ENCODE results near the gene TMIGD1. TPM values are rescaled to one million over a fixed set of nuclear protein-coding genes. Genes with fewer than 3 reads are reported as not detected.

TMIGD1 gene
- total RNA-seq, 4 donors from 2014 or later, result not detected

DNA sequence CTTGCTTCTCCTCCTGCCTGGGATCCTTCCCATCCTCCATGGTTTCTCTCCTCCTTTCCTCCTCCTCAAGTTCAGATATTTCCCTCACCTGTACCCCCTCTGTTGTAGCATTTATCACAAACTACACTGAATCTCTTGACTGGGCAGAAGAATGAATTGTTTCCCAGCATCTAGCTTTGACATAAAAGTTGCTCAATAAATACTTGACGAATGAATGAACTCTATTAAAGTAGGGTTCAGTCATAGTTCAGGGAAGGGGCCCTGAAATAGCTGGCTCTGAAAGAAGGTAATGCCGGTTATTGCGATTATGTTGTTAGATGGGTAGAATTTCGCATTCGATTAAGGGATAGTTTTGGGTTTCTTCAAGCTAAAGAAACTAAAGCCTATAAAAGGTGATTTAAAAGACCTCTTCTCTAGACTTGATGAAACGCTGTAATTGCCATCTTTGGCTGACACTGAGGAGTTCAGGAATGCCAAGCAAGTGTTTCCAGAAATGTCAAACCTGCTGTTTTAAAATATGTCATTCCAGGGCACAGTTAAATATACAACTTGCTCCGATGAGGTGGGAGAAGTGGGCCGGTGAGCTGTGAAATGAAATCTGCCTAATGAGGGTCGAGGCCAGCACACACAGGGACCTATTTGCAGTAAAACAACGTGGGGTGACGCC is 43.9 kb upstream of the TMIGD1 start:
- TF ChIP-seq, protein P1, sequence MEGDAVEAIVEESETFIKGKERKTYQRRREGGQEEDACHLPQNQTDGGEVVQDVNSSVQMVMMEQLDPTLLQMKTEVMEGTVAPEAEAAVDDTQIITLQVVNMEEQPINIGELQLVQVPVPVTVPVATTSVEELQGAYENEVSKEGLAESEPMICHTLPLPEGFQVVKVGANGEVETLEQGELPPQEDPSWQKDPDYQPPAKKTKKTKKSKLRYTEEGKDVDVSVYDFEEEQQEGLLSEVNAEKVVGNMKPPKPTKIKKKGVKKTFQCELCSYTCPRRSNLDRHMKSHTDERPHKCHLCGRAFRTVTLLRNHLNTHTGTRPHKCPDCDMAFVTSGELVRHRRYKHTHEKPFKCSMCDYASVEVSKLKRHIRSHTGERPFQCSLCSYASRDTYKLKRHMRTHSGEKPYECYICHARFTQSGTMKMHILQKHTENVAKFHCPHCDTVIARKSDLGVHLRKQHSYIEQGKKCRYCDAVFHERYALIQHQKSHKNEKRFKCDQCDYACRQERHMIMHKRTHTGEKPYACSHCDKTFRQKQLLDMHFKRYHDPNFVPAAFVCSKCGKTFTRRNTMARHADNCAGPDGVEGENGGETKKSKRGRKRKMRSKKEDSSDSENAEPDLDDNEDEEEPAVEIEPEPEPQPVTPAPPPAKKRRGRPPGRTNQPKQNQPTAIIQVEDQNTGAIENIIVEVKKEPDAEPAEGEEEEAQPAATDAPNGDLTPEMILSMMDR (IDR thresholded peaks at IDR 0.05), result no peak
- no peak for TF ChIP-seq POLR2A (IDR thresholded peaks at IDR 0.05)
- Histone ChIP-seq H3K27me3 (no peaks in the 10 kb centered on the region), H3K9me3 (no peaks in the 10 kb centered on the region), H3K4me1 (peaks cover 9 to 62% (median 25%) of the 10 kb centered on the region in 3 donors), H3K36me3 (no peaks in the 10 kb centered on the region), H3K4me3 (peak overlapping the region in 3 of 4 donors; percentile 63 to 88 (median 79)), H3K27ac (peak overlapping the region; percentile 86 to 95 (median 88))
- intact Hi-C loops (cut with DNase I), result no loop called here
- DNase-seq, result no peak
- WGBS, 2 donors, result 64 to 75% methylated on average over 11 of the region's 11 CpGs

DNA sequence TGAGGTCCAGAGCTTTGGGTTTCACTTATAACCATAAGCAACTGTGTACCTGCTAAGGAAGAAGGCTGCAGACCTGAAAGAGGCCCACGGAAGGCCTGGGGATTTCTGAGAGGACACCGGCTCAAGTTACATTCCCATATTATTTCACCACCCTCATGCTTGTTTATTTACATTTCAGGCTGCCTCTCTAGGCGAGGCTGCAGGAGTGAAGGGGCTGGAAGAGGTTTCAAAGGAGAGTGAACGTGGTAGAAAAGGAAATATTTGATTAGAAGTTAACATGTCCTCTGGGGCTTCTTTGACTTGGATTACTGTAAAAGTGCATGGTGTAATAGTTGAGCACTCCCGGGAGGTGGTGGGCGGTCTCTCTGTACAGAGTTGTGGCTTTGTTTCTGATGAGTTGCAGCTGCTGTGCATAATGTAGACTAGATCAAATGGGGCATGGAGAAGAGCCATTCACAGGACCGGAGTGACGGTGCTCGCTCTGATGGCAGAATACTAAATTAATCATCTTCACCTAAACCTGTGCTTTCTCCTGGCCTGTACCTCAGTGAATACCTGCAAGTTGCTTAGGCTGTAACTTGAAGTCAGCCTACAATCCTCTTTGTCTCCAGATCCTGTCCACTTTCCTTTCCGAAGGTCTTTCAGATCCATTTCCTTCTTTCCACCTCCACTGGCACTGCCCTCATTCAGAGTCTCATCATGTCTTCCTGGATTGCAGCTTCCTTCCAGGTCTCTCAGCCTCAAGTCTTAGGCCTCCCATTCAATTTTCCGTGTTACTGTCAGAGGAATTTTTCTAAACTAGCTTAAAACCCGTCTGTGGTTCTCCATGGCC is 43.0 kb upstream of the TMIGD1 start:
- intact Hi-C loops (cut with DNase I), result no loop called here
- H3K4me1 ChIP-seq, result peaks cover 4 to 59% (median 25%) of the 10 kb centered on the region in 3 donors
- peak overlapping the region in 1 of 4 donors; percentile 0 for H3K27ac ChIP-seq
- 65 to 73% methylated on average over 12 of the region's 12 CpGs for WGBS, 2 donors
- H3K27me3 ChIP-seq, result no peaks in the 10 kb centered on the region
- H3K4me3 ChIP-seq, result no peak overlapping the region
- no peak for TF ChIP-seq POLR2A (IDR thresholded peaks at IDR 0.05)
- TF ChIP-seq, protein P1 (IDR thresholded peaks at IDR 0.05), result no peak
- H3K36me3 ChIP-seq, result no peaks in the 10 kb centered on the region
- DNase-seq, result no peak
- H3K9me3 ChIP-seq, result no peaks in the 10 kb centered on the region

DNA sequence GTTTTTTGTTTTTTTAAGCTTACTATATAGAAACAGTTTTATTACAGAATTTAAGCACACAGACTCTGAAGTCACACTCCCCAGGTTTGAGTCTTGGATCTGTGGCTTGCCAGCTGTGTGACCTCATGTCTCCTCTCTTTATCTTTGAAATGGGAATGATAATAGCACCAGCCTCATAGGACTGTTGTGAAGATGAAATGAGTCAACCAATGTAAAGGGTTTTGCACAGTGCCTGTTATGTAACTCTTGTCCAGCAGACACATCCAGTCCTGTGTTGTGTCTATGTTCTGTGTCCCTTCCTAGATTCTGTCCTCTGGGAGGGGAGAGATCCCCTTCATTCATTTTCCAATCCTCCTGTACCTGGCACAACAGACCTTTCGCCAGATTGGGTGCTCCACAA is 41.8 kb upstream of the TMIGD1 start:
- Histone ChIP-seq H3K9me3 (no peaks in the 10 kb centered on the region), H3K4me1 (peaks cover 4 to 48% (median 14%) of the 10 kb centered on the region in 3 donors), H3K4me3 (no peak overlapping the region), H3K27me3 (no peaks in the 10 kb centered on the region), H3K27ac (no peak overlapping the region), H3K36me3 (no peaks in the 10 kb centered on the region)
- intact Hi-C loops (cut with DNase I), result no loop called here
- 91% methylated on average over 1 of the region's 1 CpG for WGBS, 2 donors
- TF ChIP-seq, protein P1 (IDR thresholded peaks at IDR 0.05), result no peak
- TF ChIP-seq POLR2A (IDR thresholded peaks at IDR 0.05), result no peak
- DNase-seq, result no peak

DNA sequence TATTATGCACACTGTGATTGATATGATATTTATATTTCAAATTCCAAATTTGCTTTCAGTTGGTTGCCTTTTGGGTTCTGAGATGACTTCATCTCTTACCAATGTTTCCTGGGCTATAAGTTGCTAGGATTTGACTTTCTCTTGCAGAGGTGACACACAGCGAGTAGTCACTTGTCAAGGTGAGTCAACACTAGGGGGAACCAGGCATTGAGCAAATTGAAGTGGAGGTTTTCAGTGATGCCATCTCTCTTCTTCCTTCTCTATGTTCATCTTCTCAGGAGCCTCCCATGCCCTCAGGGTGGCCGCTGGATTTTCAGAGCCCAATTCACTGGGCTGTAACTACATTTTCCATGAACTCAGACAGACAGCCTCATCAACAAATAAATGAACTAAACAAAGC is 38.9 kb upstream of the TMIGD1 start:
- WGBS, 2 donors, result 19 to 63% methylated on average over 2 of the region's 2 CpGs
- no peaks in the 10 kb centered on the region for H3K9me3 ChIP-seq
- TF ChIP-seq, protein P1 (IDR thresholded peaks at IDR 0.05), result no peak
- TF ChIP-seq POLR2A (IDR thresholded peaks at IDR 0.05), result no peak
- H3K4me3 ChIP-seq, result no peak overlapping the region
- H3K27ac ChIP-seq, result no peak overlapping the region
- intact Hi-C loops (cut with DNase I), result no loop called here
- DNase-seq, result no peak
- peaks cover 0 to 35% (median 5%) of the 10 kb centered on the region in 3 donors for H3K4me1 ChIP-seq
- H3K36me3 ChIP-seq, result no peaks in the 10 kb centered on the region
- H3K27me3 ChIP-seq, result no peaks in the 10 kb centered on the region

DNA sequence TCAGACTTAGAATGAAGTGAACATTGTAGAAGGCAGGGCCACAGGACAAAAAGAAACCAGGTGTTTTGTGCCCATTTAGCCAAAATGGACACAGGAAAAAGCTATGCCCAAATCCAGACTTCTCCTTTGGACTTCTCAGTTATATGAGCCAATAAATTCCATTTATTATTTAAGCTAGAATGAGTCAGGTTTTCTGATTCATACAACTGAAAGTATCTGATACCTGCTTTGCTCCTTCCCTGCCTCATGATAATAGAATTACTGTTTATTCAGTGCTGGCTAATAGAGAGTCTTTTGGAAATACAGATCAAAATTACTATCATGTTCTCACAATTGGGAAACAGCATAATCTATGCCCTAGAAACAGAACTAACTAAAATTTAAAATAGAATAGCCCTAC is 36.1 kb upstream of the TMIGD1 start:
- Histone ChIP-seq H3K9me3 (no peaks in the 10 kb centered on the region), H3K4me1 (peaks cover 0 to 19% (median 0%) of the 10 kb centered on the region in 3 donors), H3K4me3 (no peak overlapping the region), H3K27ac (peak overlapping the region in 1 of 4 donors; percentile 12), H3K36me3 (no peaks in the 10 kb centered on the region), H3K27me3 (no peaks in the 10 kb centered on the region)
- TF ChIP-seq POLR2A (IDR thresholded peaks at IDR 0.05), result no peak
- TF ChIP-seq, protein P1 (IDR thresholded peaks at IDR 0.05), result no peak
- intact Hi-C loops (cut with DNase I), result no loop called here
- no peak for DNase-seq
